NCI-H82 (cell line): ENCODE results near the gene PDE2A.

Experiments
- DNase-seq: peaks from one replicate; lab custom pipeline; 2025; lab: John Stamatoyannopoulos, UW

The PDE2A gene

GRCh38 chr11:72544589-72544988 lies 129.6 kb downstream of the PDE2A start:
- DNase-seq, result no peak

- no peak for DNase-seq
Observed at GRCh38 chr11:72543849-72544542, 130.2 kb downstream of the PDE2A start.

- DNase-seq, result no peak
Observed at GRCh38 chr11:72541257-72541974, 132.8 kb downstream of the PDE2A start.

GRCh38 chr11:72537051-72537450 lies 137.2 kb downstream of the PDE2A start:
- DNase-seq, result no peak

- DNase-seq, result peak; percentile 26
Observed at GRCh38 chr11:72535194-72535547, 139.1 kb downstream of the PDE2A start.

GRCh38 chr11:72534371-72535193 lies 139.6 kb downstream of the PDE2A start:
- no peak for DNase-seq

GRCh38 chr11:72529068-72529467 lies 145.2 kb downstream of the PDE2A start:
- no peak for DNase-seq

GRCh38 chr11:72528121-72528520 lies 146.1 kb downstream of the PDE2A start:
- DNase-seq, result no peak
